Activated CD4-positive, alpha-beta T cell treated with anti-CD3 and anti-CD28 coated beads for 36 hours (primary cell): ENCODE results near the gene CHD6. TPM values are rescaled to one million over a fixed set of nuclear protein-coding genes. Genes with fewer than 3 reads are reported as not detected.

ENCODE experiments used
- ATAC-seq: fragments of 200-7000 bp; cut with Tn5 transposase; one replicate; pipeline ENCODE4 v1.10.0; 2021; ENCODE audit warnings: mild to moderate bottlenecking, moderate library complexity
- CTCF ChIA-PET: fragments of 350-600 bp; sonication (Branson Sonifier 250); formaldehyde crosslinking; loops from one replicate; lab custom pipeline; 2021; ENCODE audit warnings: antibody characterized with exemption; lab: Charles Lee
- POLR2A ChIA-PET: fragments of 350-600 bp; sonication (Branson Sonifier 250); formaldehyde crosslinking; loops from one replicate; lab custom pipeline; 2021; ENCODE audit warnings: antibody characterized with exemption, inconsistent platforms; lab: Charles Lee
- DNase-seq: peaks from one replicate; pipeline ENCODE4 v3.0.0-alpha.2; 2020
- H3K27ac Mint-ChIP-seq: one replicate; pipeline ENCODE4 v1.8.0; 2021; ENCODE audit warnings: mixed read lengths
- H3K27me3 Mint-ChIP-seq: one replicate; pipeline ENCODE4 v1.8.0; 2021; ENCODE audit warnings: mixed read lengths
- H3K36me3 Mint-ChIP-seq: one replicate; pipeline ENCODE4 v1.8.0; 2021; ENCODE audit warnings: low read depth, mixed read lengths
- H3K4me1 Mint-ChIP-seq: one replicate; pipeline ENCODE4 v1.8.0; 2021; ENCODE audit warnings: mixed read lengths
- H3K4me3 Mint-ChIP-seq: one replicate; pipeline ENCODE4 v1.8.0; 2021; ENCODE audit warnings: mild to moderate bottlenecking, moderate library complexity, mixed read lengths
- H3K9me3 Mint-ChIP-seq: one replicate; pipeline ENCODE4 v1.8.0; 2021; ENCODE audit warnings: low read depth, mixed read lengths
- intact Hi-C, 2 experiments: fragments of 100-400 bp; cut with DNase I in 1 of 2; cut with micrococcal nuclease in 1 of 2; formaldehyde crosslinking; loops; one replicate each; pipeline versions ENCODE4 v1.14.2 to v1.15.1; 2022 to 2024; cut with DNase I, micrococcal nuclease
- total RNA-seq, 2 experiments: library from RNA; stranded (reverse); gene quantifications; one replicate each; pipeline ENCODE4 v1.2.3, GENCODE V29; 2021

CHD6 gene
- total RNA-seq, 2 experiments from 2014 or later = 30.2 to 34.0 TPM

DNA sequence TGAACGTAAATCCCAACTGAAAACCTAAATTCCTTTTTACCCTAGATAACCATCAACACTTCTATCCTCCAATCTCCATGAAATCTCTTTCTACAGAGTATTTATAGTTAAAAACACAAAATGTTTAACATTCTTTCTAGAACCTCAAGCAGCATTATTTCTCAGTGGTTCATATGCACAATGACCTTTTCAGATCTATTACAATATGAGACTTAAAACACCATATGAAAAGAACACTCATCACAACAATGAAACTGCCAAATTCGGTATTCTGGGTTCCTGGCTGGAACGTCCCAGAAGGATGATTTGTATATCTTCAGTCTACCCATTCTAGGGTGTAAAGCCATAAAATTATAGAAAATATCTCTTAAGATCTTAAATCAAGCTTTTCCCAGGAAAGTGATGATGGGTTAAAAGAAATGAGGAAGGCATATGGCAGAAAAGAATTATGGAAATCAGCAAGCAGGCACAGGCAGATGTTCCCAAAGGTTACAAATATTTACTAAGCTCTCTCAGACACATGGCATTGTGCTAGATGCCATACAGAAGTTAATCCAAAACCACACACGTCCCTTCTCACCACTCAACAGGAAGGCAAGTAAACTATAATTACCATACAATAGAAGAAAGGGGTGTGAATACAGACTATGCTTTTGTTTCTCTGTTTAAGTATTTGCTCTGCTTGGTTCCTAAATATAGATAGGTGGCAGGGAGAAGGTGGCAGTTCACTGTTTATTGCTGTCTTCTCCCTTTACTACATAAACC is 118.0 kb downstream of the CHD6 start:
- intact Hi-C loops = no loop called here
- Mint-ChIP-seq H3K9me3 (no peaks in the 10 kb centered on the region), H3K27ac (no peak overlapping the region), H3K36me3 (peaks cover 25% of the 10 kb centered on the region), H3K27me3 (no peaks in the 10 kb centered on the region), H3K4me1 (peaks cover 6% of the 10 kb centered on the region), H3K4me3 (no peak overlapping the region)
- ChIA-PET POLR2A (no interaction called here), CTCF (interaction anchor here (0.5 kb wide), 1 partner anchor 1399 kb away, joined by 3 read pairs; no protein-coding TSS in a partner anchor)
- ATAC-seq (no peak), DNase-seq (no peak)

- ATAC-seq = no peak
- peaks cover 3% of the 10 kb centered on the region for H3K4me1 Mint-ChIP-seq
- ChIA-PET CTCF (interaction anchor here (0.7 kb wide), 1 partner anchor 18 kb away, joined by 4 read pairs; no protein-coding TSS in a partner anchor), POLR2A (no interaction called here)
- H3K9me3 Mint-ChIP-seq = no peaks in the 10 kb centered on the region
- intact Hi-C loops = no loop called here
- H3K4me3 Mint-ChIP-seq = no peak overlapping the region
- no peak for DNase-seq
- H3K27me3 Mint-ChIP-seq = no peaks in the 10 kb centered on the region
- H3K36me3 Mint-ChIP-seq = peaks cover 19% of the 10 kb centered on the region
- H3K27ac Mint-ChIP-seq = no peak overlapping the region
Observed at GRCh38 chr20:41499064-41499463, 119.1 kb downstream of the CHD6 start.

DNA sequence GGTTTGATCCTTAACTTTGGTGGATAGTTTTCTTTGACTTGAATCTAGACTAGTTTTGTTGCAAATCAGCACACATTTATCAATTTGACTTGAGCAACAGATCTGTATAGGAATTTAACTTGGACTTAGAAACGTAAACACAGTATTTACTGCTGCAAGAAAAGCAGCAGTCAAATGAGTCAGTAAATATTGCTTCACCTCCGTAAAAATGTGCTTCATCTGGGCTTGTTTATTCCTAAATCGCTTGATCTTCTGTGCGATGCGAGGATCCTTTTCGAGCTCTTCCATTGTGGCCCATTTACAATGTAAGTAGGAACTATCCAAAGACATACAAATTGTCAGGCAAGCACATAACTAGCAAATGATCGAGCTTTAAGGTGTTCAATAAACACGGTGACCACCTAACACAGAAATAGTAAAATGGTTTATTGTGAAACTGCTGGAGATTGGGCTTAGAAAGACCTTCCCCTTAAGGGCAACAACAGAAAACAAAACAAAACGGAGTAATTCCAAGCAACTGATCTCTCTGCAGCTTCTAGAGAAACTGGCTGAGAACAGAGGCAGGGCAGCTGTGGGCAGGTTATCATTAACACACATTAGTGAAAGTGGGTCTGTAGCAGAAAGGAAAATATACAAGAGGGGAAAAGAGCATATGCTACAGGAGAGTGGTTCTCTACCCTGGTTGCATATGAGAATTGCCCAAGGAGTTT is 120.8 kb downstream of the CHD6 start:
- Mint-ChIP-seq H3K27me3 (no peaks in the 10 kb centered on the region), H3K4me3 (no peak overlapping the region), H3K36me3 (peaks cover 27% of the 10 kb centered on the region), H3K27ac (no peak overlapping the region), H3K4me1 (peaks cover 4% of the 10 kb centered on the region), H3K9me3 (no peaks in the 10 kb centered on the region)
- DNase-seq (no peak), ATAC-seq (no peak)
- ChIA-PET POLR2A (no interaction called here), CTCF (no interaction called here)
- intact Hi-C loops = no loop called here

DNA sequence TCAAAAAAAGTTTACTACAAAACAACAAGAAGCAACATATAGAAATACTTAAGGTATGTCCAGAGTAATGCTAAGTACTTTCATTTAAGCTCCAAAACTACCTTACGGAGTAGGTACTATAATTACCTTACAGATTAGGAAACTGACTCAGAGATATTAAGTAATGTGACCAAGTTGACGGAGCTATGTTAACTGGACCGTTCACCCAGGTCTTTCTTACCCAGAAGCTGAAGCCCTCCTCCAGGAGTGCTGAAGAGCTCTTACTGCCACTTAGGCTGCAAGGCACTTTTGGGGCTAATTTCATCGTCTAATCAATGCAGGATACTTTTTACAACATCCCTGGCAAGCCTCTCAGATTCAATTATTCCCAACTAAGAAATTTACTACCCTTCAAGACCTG is 123.7 kb downstream of the CHD6 start:
- Mint-ChIP-seq H3K27ac (no peak overlapping the region), H3K36me3 (peaks cover 37% of the 10 kb centered on the region), H3K4me1 (peaks cover 2% of the 10 kb centered on the region), H3K27me3 (no peaks in the 10 kb centered on the region), H3K4me3 (no peak overlapping the region), H3K9me3 (no peaks in the 10 kb centered on the region)
- DNase-seq = no peak
- no peak for ATAC-seq
- ChIA-PET CTCF (interaction anchor here (0.6 to 0.9 kb wide), 2 partner anchors 13 to 15 kb away, joined by 4 read pairs; no protein-coding TSS in a partner anchor), POLR2A (no interaction called here)
- intact Hi-C loops = no loop called here

DNA sequence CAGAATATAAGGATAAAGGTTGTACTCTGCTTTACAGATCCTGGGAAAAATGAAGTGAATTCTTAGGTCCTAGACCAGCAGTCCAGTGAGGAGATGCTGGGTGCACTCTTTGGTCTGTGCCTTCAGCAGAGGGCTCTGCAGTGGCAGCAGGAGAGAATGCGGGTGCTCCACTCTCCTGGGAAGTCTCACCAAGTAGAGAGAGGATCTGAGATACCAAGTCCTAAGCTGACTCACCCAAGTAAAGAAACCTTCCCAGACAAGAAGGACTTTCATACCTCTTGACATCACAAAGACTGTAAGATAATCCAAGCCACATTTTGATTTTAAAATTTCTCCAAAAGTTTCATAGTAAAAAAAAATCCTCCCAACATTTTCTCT is 134.6 kb downstream of the CHD6 start:
- CTCF ChIA-PET = interaction anchor here (0.8 to 1.1 kb wide), 2 partner anchors 20 to 216 kb away, joined by 3 read pairs; no protein-coding TSS in a partner anchor
- peaks cover 53% of the 10 kb centered on the region for H3K36me3 Mint-ChIP-seq
- no peak overlapping the region for H3K4me3 Mint-ChIP-seq
- H3K9me3 Mint-ChIP-seq = peaks cover 2% of the 10 kb centered on the region
- DNase-seq (no peak), ATAC-seq (no peak)
- intact Hi-C loops = no loop called here
- no peaks in the 10 kb centered on the region for H3K27me3 Mint-ChIP-seq
- H3K4me1 Mint-ChIP-seq = peaks cover 28% of the 10 kb centered on the region
- POLR2A ChIA-PET = no interaction called here
- peak overlapping the region; percentile 11 for H3K27ac Mint-ChIP-seq

DNA sequence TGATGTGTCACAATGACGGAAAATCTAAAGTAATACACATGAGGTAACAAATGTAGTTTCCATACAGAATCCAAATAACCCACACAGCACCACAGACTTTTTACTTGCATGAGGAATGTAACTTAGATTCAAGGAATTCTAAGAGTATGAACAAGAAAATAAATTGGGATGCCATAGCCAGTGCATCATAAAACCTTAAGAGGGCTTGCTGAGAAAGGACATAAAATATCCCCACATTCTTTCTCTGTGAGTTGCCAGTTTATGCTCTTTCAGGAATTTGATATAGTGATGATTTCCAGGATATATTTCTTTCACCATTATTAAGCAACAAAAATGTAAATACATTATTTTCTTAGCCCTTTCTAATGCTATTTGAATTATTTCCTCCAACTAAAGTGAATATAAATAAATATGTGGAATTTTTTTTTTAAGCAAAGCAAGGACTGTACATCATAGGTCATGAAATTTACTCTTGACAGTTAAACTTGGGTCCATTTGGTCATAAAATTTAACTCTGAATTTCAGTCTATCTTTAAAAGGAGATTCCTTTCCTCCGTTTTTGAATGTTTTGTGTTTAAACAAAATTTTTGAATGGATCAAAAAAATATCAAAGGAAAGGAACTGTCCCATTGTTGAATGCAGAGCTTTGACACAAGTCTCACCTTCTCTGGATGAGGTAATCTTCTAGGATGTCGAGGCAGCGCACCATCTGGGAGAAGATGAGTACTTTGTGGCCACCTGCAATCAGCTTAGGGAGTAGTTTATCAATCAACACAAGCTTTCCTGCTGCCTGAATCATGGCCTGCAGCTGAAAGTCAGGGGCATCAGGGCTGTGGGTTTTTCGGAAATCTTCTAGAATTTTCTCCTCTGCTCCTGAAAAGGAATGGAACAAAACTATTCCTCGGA is 135.3 kb downstream of the CHD6 start:
- DNase-seq = no peak
- POLR2A ChIA-PET = no interaction called here
- H3K4me3 Mint-ChIP-seq = no peak overlapping the region
- no peak overlapping the region for H3K27ac Mint-ChIP-seq
- H3K27me3 Mint-ChIP-seq = no peaks in the 10 kb centered on the region
- ATAC-seq = no peak
- intact Hi-C loops = no loop called here
- H3K36me3 Mint-ChIP-seq = peaks cover 50% of the 10 kb centered on the region
- CTCF ChIA-PET = interaction anchor here (0.8 kb wide), 1 partner anchor 217 kb away, joined by 3 read pairs; no protein-coding TSS in a partner anchor
- H3K9me3 Mint-ChIP-seq = peaks cover 2% of the 10 kb centered on the region
- peaks cover 32% of the 10 kb centered on the region for H3K4me1 Mint-ChIP-seq

- Mint-ChIP-seq H3K36me3 (peaks cover 45% of the 10 kb centered on the region), H3K4me1 (peaks cover 51% of the 10 kb centered on the region), H3K27ac (peak overlapping the region; percentile 89), H3K27me3 (no peaks in the 10 kb centered on the region), H3K4me3 (no peak overlapping the region), H3K9me3 (peaks cover 2% of the 10 kb centered on the region)
- intact Hi-C loops = no loop called here
- ChIA-PET POLR2A (interaction anchor here (0.6 kb wide), 1 partner anchor 17 kb away, joined by 3 read pairs; no protein-coding TSS in a partner anchor), CTCF (interaction anchor here (0.6 to 1.9 kb wide), 4 partner anchors 12 to 58 kb away, joined by 3 to 4 read pairs (median 4); no protein-coding TSS in a partner anchor)
- DNase-seq = peak; percentile 11
- peak; percentile 76 for ATAC-seq
Observed at GRCh38 chr20:41480054-41480770, 138.0 kb downstream of the CHD6 start.

- H3K4me3 Mint-ChIP-seq = no peak overlapping the region
- DNase-seq (no peak), ATAC-seq (no peak)
- H3K36me3 Mint-ChIP-seq = peaks cover 38% of the 10 kb centered on the region
- peaks cover 52% of the 10 kb centered on the region for H3K4me1 Mint-ChIP-seq
- peak overlapping the region; percentile 27 for H3K27ac Mint-ChIP-seq
- POLR2A ChIA-PET = no interaction called here
- intact Hi-C loops = no loop called here
- H3K27me3 Mint-ChIP-seq = no peaks in the 10 kb centered on the region
- CTCF ChIA-PET = interaction anchor here (1.0 kb wide), 1 partner anchor 16 kb away, joined by 4 read pairs; no protein-coding TSS in a partner anchor
- H3K9me3 Mint-ChIP-seq = peaks cover 2% of the 10 kb centered on the region
Observed at GRCh38 chr20:41479113-41479512, 139.1 kb downstream of the CHD6 start.

GRCh38 chr20:41478026-41478425 is 140.2 kb downstream of the CHD6 start:
- intact Hi-C loops = no loop called here
- H3K36me3 Mint-ChIP-seq = peaks cover 33% of the 10 kb centered on the region
- H3K9me3 Mint-ChIP-seq = peaks cover 2% of the 10 kb centered on the region

GRCh38 chr20:41476446-41476845 is 141.7 kb downstream of the CHD6 start:
- intact Hi-C loops = no loop called here
- Mint-ChIP-seq H3K4me1 (peaks cover 42% of the 10 kb centered on the region), H3K27me3 (no peaks in the 10 kb centered on the region), H3K4me3 (no peak overlapping the region), H3K9me3 (peaks cover 2% of the 10 kb centered on the region), H3K27ac (no peak overlapping the region), H3K36me3 (peaks cover 36% of the 10 kb centered on the region)
- ChIA-PET CTCF (no interaction called here), POLR2A (no interaction called here)
- no peak for DNase-seq
- no peak for ATAC-seq

More at GRCh38 chr20:41478026-41478425, 140.2 kb downstream of the CHD6 start:
- peaks cover 47% of the 10 kb centered on the region for H3K4me1 Mint-ChIP-seq
- H3K27me3 Mint-ChIP-seq = no peaks in the 10 kb centered on the region
- ATAC-seq (no peak), DNase-seq (no peak)
- ChIA-PET POLR2A (no interaction called here), CTCF (interaction anchor here (0.6 kb wide), 1 partner anchor 36 kb away, joined by 3 read pairs; no protein-coding TSS in a partner anchor)
- H3K27ac Mint-ChIP-seq = no peak overlapping the region
- H3K4me3 Mint-ChIP-seq = no peak overlapping the region
